HUES48 (cell line): Measurements from ENCODE around the gene CDV3.

Experiments
- H3K27ac ChIP-seq: one replicate; pipeline ENCODE4 v1.7.0; 2013; ENCODE audit warnings: low read depth, low read length, inconsistent platforms
- H3K27me3 ChIP-seq: 2 replicates; pipeline ENCODE4 v1.6.1; 2013; ENCODE audit warnings: mild to moderate bottlenecking, low read length; ENCODE audit not compliant: control insufficient read depth, insufficient read depth
- H3K36me3 ChIP-seq: 2 replicates; pipeline ENCODE4 v1.6.1; 2013; ENCODE audit warnings: low read length; ENCODE audit not compliant: control insufficient read depth, insufficient read depth
- H3K4me1 ChIP-seq: 2 replicates; pipeline ENCODE4 v1.6.1; 2013; ENCODE audit warnings: mild to moderate bottlenecking, low read length; ENCODE audit not compliant: control insufficient read depth, insufficient read depth
- H3K4me3 ChIP-seq: 2 replicates; pipeline ENCODE4 v1.5.1; 2013; ENCODE audit warnings: mild to moderate bottlenecking, low read depth, low read length
- H3K9ac ChIP-seq: 2 replicates; pipeline ENCODE4 v1.6.1; 2013; ENCODE audit warnings: mild to moderate bottlenecking, low read depth, low read length, moderate library complexity
- H3K9me3 ChIP-seq: 2 replicates; pipeline ENCODE4 v1.6.1; 2013; ENCODE audit warnings: low read length; ENCODE audit not compliant: control insufficient read depth, insufficient read depth

The CDV3 gene

GRCh38 chr3:133588035-133588434 is 14.5 kb downstream of the CDV3 start:
- no peaks in the 10 kb centered on the region for H3K27me3 ChIP-seq
- H3K27ac ChIP-seq, result no peak overlapping the region
- peaks cover 72% of the 10 kb centered on the region for H3K36me3 ChIP-seq
- no peaks in the 10 kb centered on the region for H3K4me1 ChIP-seq
- H3K9ac ChIP-seq, result no peak overlapping the region
- H3K4me3 ChIP-seq, result no peak overlapping the region
- no peaks in the 10 kb centered on the region for H3K9me3 ChIP-seq

GRCh38 chr3:133588784-133589465 is 15.4 kb downstream of the CDV3 start:
- H3K9me3 ChIP-seq, result no peaks in the 10 kb centered on the region
- H3K4me1 ChIP-seq, result no peaks in the 10 kb centered on the region
- peaks cover 63% of the 10 kb centered on the region for H3K36me3 ChIP-seq
- no peak overlapping the region for H3K9ac ChIP-seq
- H3K4me3 ChIP-seq, result no peak overlapping the region
- no peak overlapping the region for H3K27ac ChIP-seq
- no peaks in the 10 kb centered on the region for H3K27me3 ChIP-seq

GRCh38 chr3:133589503-133589902 is 16.0 kb downstream of the CDV3 start:
- H3K4me3 ChIP-seq, result no peak overlapping the region
- H3K27me3 ChIP-seq, result no peaks in the 10 kb centered on the region
- no peaks in the 10 kb centered on the region for H3K9me3 ChIP-seq
- H3K9ac ChIP-seq, result no peak overlapping the region
- H3K36me3 ChIP-seq, result peaks cover 57% of the 10 kb centered on the region
- H3K27ac ChIP-seq, result no peak overlapping the region
- no peaks in the 10 kb centered on the region for H3K4me1 ChIP-seq

- H3K36me3 ChIP-seq, result peaks cover 39% of the 10 kb centered on the region
- no peaks in the 10 kb centered on the region for H3K4me1 ChIP-seq
- H3K4me3 ChIP-seq, result no peak overlapping the region
- no peaks in the 10 kb centered on the region for H3K27me3 ChIP-seq
- H3K27ac ChIP-seq, result no peak overlapping the region
- no peak overlapping the region for H3K9ac ChIP-seq
- H3K9me3 ChIP-seq, result no peaks in the 10 kb centered on the region
These were observed 17.8 kb downstream of the CDV3 start for GRCh38 chr3:133591271-133591742.

DNA sequence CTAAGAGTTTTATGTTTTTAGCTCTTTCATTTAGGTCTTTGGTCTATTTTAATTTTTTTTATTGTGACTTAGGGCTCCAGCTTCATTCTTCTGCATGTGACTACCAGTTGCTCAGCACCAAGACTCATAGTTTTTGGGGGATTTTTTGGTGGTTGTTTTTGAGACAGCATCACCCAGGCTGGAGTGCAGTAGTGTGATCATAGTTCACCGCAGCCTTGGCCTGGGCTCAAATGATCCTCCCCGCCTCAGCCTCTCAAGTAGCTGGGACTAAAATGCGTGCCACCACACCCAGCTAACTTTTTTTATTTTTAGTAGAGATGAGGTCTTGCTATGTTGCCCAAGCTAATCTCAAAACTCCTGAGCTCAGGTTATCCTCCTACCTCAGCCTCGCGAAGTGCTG is 19.4 kb downstream of the CDV3 start:
- Histone ChIP-seq H3K4me1 (no peaks in the 10 kb centered on the region), H3K36me3 (peaks cover 24% of the 10 kb centered on the region), H3K27me3 (no peaks in the 10 kb centered on the region), H3K9me3 (no peaks in the 10 kb centered on the region), H3K27ac (no peak overlapping the region), H3K4me3 (no peak overlapping the region), H3K9ac (no peak overlapping the region)

GRCh38 chr3:133593243-133593642 is 19.8 kb downstream of the CDV3 start:
- Histone ChIP-seq H3K9ac (no peak overlapping the region), H3K4me1 (no peaks in the 10 kb centered on the region), H3K4me3 (no peak overlapping the region), H3K36me3 (peaks cover 20% of the 10 kb centered on the region), H3K27me3 (no peaks in the 10 kb centered on the region), H3K27ac (no peak overlapping the region), H3K9me3 (no peaks in the 10 kb centered on the region)

- H3K36me3 ChIP-seq, result peaks cover under 1% of the 10 kb centered on the region; the same call in 1 of the 2 replicates
- no peak overlapping the region for H3K9ac ChIP-seq
- no peaks in the 10 kb centered on the region for H3K9me3 ChIP-seq
- H3K27ac ChIP-seq, result no peak overlapping the region
- no peaks in the 10 kb centered on the region for H3K27me3 ChIP-seq
- no peaks in the 10 kb centered on the region for H3K4me1 ChIP-seq
- no peak overlapping the region for H3K4me3 ChIP-seq
These were observed 21.9 kb downstream of the CDV3 start for GRCh38 chr3:133595341-133595740.

- Histone ChIP-seq H3K9ac (no peak overlapping the region), H3K27ac (no peak overlapping the region), H3K4me3 (no peak overlapping the region), H3K4me1 (no peaks in the 10 kb centered on the region), H3K9me3 (no peaks in the 10 kb centered on the region), H3K27me3 (no peaks in the 10 kb centered on the region), H3K36me3 (peaks cover 13% of the 10 kb centered on the region)
These were observed 24.9 kb downstream of the CDV3 start for GRCh38 chr3:133598405-133598804.

DNA sequence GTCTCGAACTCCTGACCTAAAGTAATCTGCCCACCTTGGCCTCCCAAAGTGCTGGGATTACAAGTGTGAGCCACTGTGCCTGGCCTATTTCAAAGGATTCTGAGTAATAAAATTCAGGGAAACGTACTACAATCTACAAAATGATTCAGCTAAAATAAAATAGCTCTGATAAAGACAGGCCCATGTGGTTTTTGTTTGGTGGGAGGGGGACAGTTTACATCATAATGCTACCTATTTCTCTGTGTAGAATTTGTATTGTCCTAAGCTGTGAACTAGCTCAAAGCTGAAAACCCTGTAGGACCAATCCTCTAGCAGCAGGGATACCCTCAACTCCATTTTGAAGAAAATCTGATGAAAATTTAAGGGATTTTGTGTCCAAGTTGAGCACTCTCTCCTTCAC is 25.8 kb downstream of the CDV3 start:
- Histone ChIP-seq H3K4me1 (no peaks in the 10 kb centered on the region), H3K9ac (no peak overlapping the region), H3K27me3 (no peaks in the 10 kb centered on the region), H3K4me3 (no peak overlapping the region), H3K9me3 (no peaks in the 10 kb centered on the region), H3K27ac (no peak overlapping the region), H3K36me3 (peaks cover 13% of the 10 kb centered on the region)

DNA sequence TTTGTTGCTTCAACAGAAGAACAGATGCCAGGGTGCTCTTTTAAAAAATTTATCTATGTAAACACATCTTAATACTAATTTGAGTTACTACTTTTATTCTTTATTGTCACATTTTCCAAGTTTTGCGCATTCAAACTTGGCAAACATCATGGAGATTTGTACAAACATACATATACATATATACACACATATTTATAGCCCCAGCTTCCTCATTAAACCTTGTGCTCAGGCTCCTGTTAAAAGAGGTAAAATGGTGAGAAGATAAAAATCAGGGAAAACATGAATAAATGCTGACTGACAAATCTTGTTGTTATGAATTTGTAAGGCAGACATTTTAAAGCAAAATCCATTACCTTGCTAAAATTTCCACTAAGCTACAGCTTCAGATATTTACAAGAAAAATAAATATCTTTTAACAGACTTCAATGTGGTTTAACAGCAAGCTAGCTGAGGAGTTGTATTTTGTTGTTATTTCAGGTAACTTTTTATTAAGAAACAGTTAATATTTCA is 27.1 kb downstream of the CDV3 start:
- H3K4me3 ChIP-seq, result no peak overlapping the region
- H3K4me1 ChIP-seq, result no peaks in the 10 kb centered on the region
- peaks cover 21% of the 10 kb centered on the region for H3K36me3 ChIP-seq
- H3K9ac ChIP-seq, result no peak overlapping the region
- H3K9me3 ChIP-seq, result no peaks in the 10 kb centered on the region
- no peak overlapping the region for H3K27ac ChIP-seq
- H3K27me3 ChIP-seq, result no peaks in the 10 kb centered on the region

- H3K4me1 ChIP-seq, result no peaks in the 10 kb centered on the region
These were observed 32.9 kb downstream of the CDV3 start for GRCh38 chr3:133606342-133606741.

More at GRCh38 chr3:133606342-133606741, 32.9 kb downstream of the CDV3 start:
- Histone ChIP-seq H3K36me3 (peaks cover 66% of the 10 kb centered on the region), H3K27me3 (no peaks in the 10 kb centered on the region), H3K9me3 (no peaks in the 10 kb centered on the region), H3K4me3 (no peak overlapping the region), H3K9ac (no peak overlapping the region), H3K27ac (no peak overlapping the region)
